GM12878 (cell line): ENCODE results near the gene COL23A1. TPM values are rescaled to one million over a fixed set of nuclear protein-coding genes. Genes with fewer than 3 reads are reported as not detected.

ENCODE experiments used
- ATAC-seq: fragments of 200-7000 bp; cut with Tn5 transposase; 3 replicates; pipeline ENCODE4 v1.9.1; 2020; ENCODE audit warnings: mild to moderate bottlenecking, moderate library complexity
- BruUV-seq: library from RNA; stranded (reverse); fragments of 400-500 nt; replicated peaks from 2 replicates; lab custom pipeline; 2021; lab: Mats Ljungman, UMichigan
- CTCF ChIA-PET: fragments of 300-600 bp; sonication (Branson Sonifier 250); formaldehyde crosslinking; extraction: SDS; loops from one replicate; lab custom pipeline; 2021; ENCODE audit warnings: inconsistent platforms; lab: Yijun Ruan, JAX
- POLR2A ChIA-PET: fragments of 350-600 bp; formaldehyde crosslinking; extraction: SDS; loops from one replicate; lab custom pipeline; 2021; ENCODE audit warnings: inconsistent platforms; lab: Charles Lee
- RAD21 ChIA-PET: fragments of 300-600 bp; sonication (Branson Sonifier 250); formaldehyde crosslinking; loops from one replicate; lab custom pipeline; 2023; ENCODE audit warnings: antibody characterized with exemption; ENCODE audit not compliant: unreplicated experiment; lab: Charles Lee
- SMC1A ChIA-PET: fragments of 300-600 bp; sonication (Branson Sonifier 250); formaldehyde crosslinking; loops from one replicate; lab custom pipeline; 2023; ENCODE audit not compliant: unreplicated experiment, uncharacterized antibody; lab: Charles Lee
- DNase-seq: peaks from one replicate; pipeline ENCODE4 v3.0.0-alpha.2; 2011; ENCODE audit warnings: low read depth, low spot score
- FAIRE-seq: peaks from 3 replicates; lab custom pipeline; 2011; peaks lifted over from hg19 to GRCh38; lab: Jason Lieb, UNC
- H2AFZ ChIP-seq: 2 replicates; pipeline ENCODE4 v1.6.0; 2011; ENCODE audit warnings: low read depth, low read length, control low read depth; ENCODE audit not compliant: control insufficient read depth
- H3K27ac ChIP-seq: 2 replicates; pipeline ENCODE4 v1.5.1; 2011; ENCODE audit warnings: control low read depth; ENCODE audit not compliant: control insufficient read depth, insufficient read depth
- H3K27me3 ChIP-seq, 2 experiments: replicated peaks in 1 of 2; 2 replicates each; pipeline versions ENCODE4 v1.6.0 to v1.6.1; 2011; ENCODE audit warnings: low read length in 1 of 2; ENCODE audit not compliant: control insufficient read depth in 2 of 2, insufficient read depth in 2 of 2
- H3K36me3 ChIP-seq, 2 experiments: 2 replicates each; pipeline ENCODE4 v1.5.1; 2011; ENCODE audit warnings: low read length in 1 of 2; ENCODE audit not compliant: control insufficient read depth in 2 of 2, insufficient read depth in 2 of 2
- H3K4me1 ChIP-seq: 2 replicates; pipeline ENCODE4 v1.6.1; 2011; ENCODE audit warnings: mild to moderate bottlenecking, low read length, moderate library complexity, mixed read lengths; ENCODE audit not compliant: control insufficient read depth, insufficient read depth
- H3K4me2 ChIP-seq: 2 replicates; pipeline ENCODE4 v1.6.0; 2011; ENCODE audit warnings: control low read depth; ENCODE audit not compliant: control insufficient read depth, insufficient read depth
- H3K4me3 ChIP-seq: fragments of 200-600 bp; sonication (generic); 2 replicates; pipeline ENCODE4 v1.5.1; 2016
- H3K79me2 ChIP-seq: 2 replicates; pipeline ENCODE4 v1.6.0; 2011; ENCODE audit warnings: low read length; ENCODE audit not compliant: control insufficient read depth, insufficient read depth
- H3K9ac ChIP-seq: 2 replicates; pipeline ENCODE4 v1.8.0; 2011; ENCODE audit warnings: low read length, control low read depth, mixed read lengths; ENCODE audit not compliant: control insufficient read depth, insufficient read depth
- H3K9me3 ChIP-seq: replicated peaks from 3 replicates; pipeline ENCODE4 v1.5.1; 2011; ENCODE audit warnings: mild to moderate bottlenecking, low read length; ENCODE audit not compliant: control insufficient read depth, insufficient read depth
- H4K20me1 ChIP-seq: 2 replicates; pipeline ENCODE4 v1.6.0; 2011; ENCODE audit not compliant: control insufficient read depth, insufficient read depth
- MEF2B ChIP-seq: fragments of 450-650 bp; IDR thresholded peaks from 2 replicates; pipeline ENCODE4 v1.6.1; 2018; ENCODE audit warnings: mild to moderate bottlenecking, moderate library complexity; ENCODE audit not compliant: partially characterized antibody, poor library complexity, severe bottlenecking
- ZBTB40 ChIP-seq: fragments of 450-650 bp; IDR thresholded peaks from 2 replicates; pipeline ENCODE4 v1.6.1; 2016; ENCODE audit warnings: mild to moderate bottlenecking, moderate library complexity, borderline replicate concordance
- WGBS: methylation state at CpG from one replicate; pipeline ENCODE4 v1.1.6; 2016; ENCODE audit warnings: low lambda C conversion rate; ENCODE audit not compliant: insufficient replicate concordance, insufficient coverage; ENCODE audit errors: missing lambda C conversion rate; 5-methylcytosine and 5-hydroxymethylcytosine counted together
- in situ Hi-C: fragments of 300-500 bp; cut with MboI; formaldehyde crosslinking; loops from 9 replicates; pipeline ENCODE4 v1.14.3; 2018; ENCODE audit warnings: mixed read lengths
- intact Hi-C: fragments of 100-400 bp; cut with micrococcal nuclease; formaldehyde crosslinking; loops from one replicate; pipeline ENCODE4 v1.14.2; 2022; ENCODE audit not compliant: unreplicated experiment
- polyA plus RNA-seq, 11 experiments: library from polyadenylated mRNA; depleted of rRNA in 4 of 11; unstranded in 6 of 11; stranded (reverse) in 5 of 11; fragments of >200 nt; fragmentation: Nextera tagmentation in 4 of 11; fragmentation: Illumina TruSeq in 1 of 11; extraction: Ambion mirVana in 4 of 11; extraction: Trizol in 1 of 11; gene quantifications; 1 replicate in 1 of 11; 2 replicates in 10 of 11; pipeline versions ENCODE4 v1.2.1 to v1.2.3, GENCODE V29; 2011 to 2016; ENCODE audit warnings: inconsistent platforms in 2 of 11, missing spikeins in 2 of 11, low read depth in 1 of 11
- total RNA-seq, 4 experiments: library from RNA; depleted of rRNA in 3 of 4; stranded (reverse); fragments of >200 nt in 3 of 4; fragmentation: Illumina TruSeq in 1 of 4; extraction: Trizol in 1 of 4; gene quantifications; 2 replicates each; pipeline versions ENCODE4 v1.2.1 to v1.2.3, GENCODE V29; 2013 to 2021

COL23A1 gene
- total and polyA plus RNA-seq, 10 of the 15 experiments (the other 5 are each of a cell fraction or from before 2014, with no cell fraction given), result 0.03 to 0.83 (median 0.09) TPM; not detected in 5

GRCh38 chr5:178380086-178380485, 210.1 kb downstream of the COL23A1 start:
- no peak overlapping the region for H3K9ac ChIP-seq
- ChIA-PET POLR2A (no interaction called here), SMC1A (no interaction called here), RAD21 (no interaction called here), CTCF (no interaction called here)
- ATAC-seq (no peak), FAIRE-seq (no peak)
- no peaks in the 10 kb centered on the region for H4K20me1 ChIP-seq
- no peak overlapping the region for H3K4me2 ChIP-seq
- 25% methylated on average over 2 of the region's 2 CpGs for WGBS
- H3K4me1 ChIP-seq, result no peaks in the 10 kb centered on the region
- H3K27me3 ChIP-seq, result no peaks in the 10 kb centered on the region
- no peaks in the 10 kb centered on the region for H3K36me3 ChIP-seq
- BruUV-seq, result no TSS peak
- no peak overlapping the region for H3K27ac ChIP-seq
- no peaks in the 10 kb centered on the region for H3K9me3 ChIP-seq
- intact Hi-C loops, result no loop called here
- in situ Hi-C loops, result no loop called here
- H3K79me2 ChIP-seq, result no peaks in the 10 kb centered on the region
- H2AFZ ChIP-seq, result no peak overlapping the region
- TF ChIP-seq MEF2B (no peak), ZBTB40 (no peak)
- TF ChIP-seq, all 136 proteins: peak for 0
- DNase-seq, result no peak
- no peak overlapping the region for H3K4me3 ChIP-seq
